Panc1 (cell line): ENCODE measurements around the gene OR4E2. TPM values are rescaled to one million over a fixed set of nuclear protein-coding genes. Genes with fewer than 3 reads are reported as not detected.

ENCODE experiments used
- ATAC-seq: fragments of 200-7000 bp; cut with Tn5 transposase; 2 replicates; pipeline ENCODE4 v1.9.1; 2020; ENCODE audit warnings: mild to moderate bottlenecking, moderate library complexity
- BruUV-seq: library from RNA; stranded (reverse); fragments of 400-500 nt; replicated peaks from 2 replicates; lab custom pipeline; 2021; lab: Mats Ljungman, UMichigan
- CTCF ChIA-PET: fragments of 300-600 bp; sonication (Branson Sonifier 250); formaldehyde crosslinking; loops from one replicate; lab custom pipeline; 2022; ENCODE audit warnings: antibody characterized with exemption; lab: Charles Lee
- POLR2A ChIA-PET: fragments of 300-600 bp; sonication (Branson Sonifier 250); formaldehyde crosslinking; loops from one replicate; lab custom pipeline; 2022; ENCODE audit warnings: antibody characterized with exemption; lab: Charles Lee
- DNase-seq: peaks from one replicate; pipeline ENCODE4 v3.0.0-alpha.2; 2010; ENCODE audit warnings: low read depth, low spot score
- H3K27ac ChIP-seq: 2 replicates; pipeline ENCODE4 v1.5.1; 2011; ENCODE audit warnings: mild to moderate bottlenecking, low read length, inconsistent platforms
- H3K27me3 ChIP-seq: fragments of 200-500 bp; sonication (Bioruptor generic); 2 replicates; pipeline ENCODE4 v1.6.0; 2014; ENCODE audit warnings: low read length, inconsistent platforms; ENCODE audit not compliant: control insufficient read depth, insufficient read depth
- H3K36me3 ChIP-seq: fragments of 200-500 bp; sonication (Bioruptor generic); 2 replicates; pipeline ENCODE4 v1.5.1; 2014; ENCODE audit warnings: inconsistent platforms, mild to moderate bottlenecking, low read length, moderate library complexity; ENCODE audit not compliant: control insufficient read depth, insufficient read depth
- H3K4me1 ChIP-seq: 2 replicates; pipeline ENCODE4 v1.5.1; 2011; ENCODE audit warnings: inconsistent platforms, mild to moderate bottlenecking, low read length, moderate library complexity; ENCODE audit not compliant: control insufficient read depth, insufficient read depth
- H3K4me3 ChIP-seq, 2 experiments: 2 replicates each; pipeline ENCODE4 v1.5.1; 2011 to 2012; ENCODE audit warnings: low read depth in 2 of 2, low read length in 2 of 2, mild to moderate bottlenecking in 2 of 2, inconsistent platforms in 1 of 2, moderate library complexity in 1 of 2
- H3K9me3 ChIP-seq: fragments of 200-500 bp; sonication (Bioruptor generic); 2 replicates; pipeline ENCODE4 v1.5.1; 2014; ENCODE audit warnings: low read depth, mild to moderate bottlenecking, inconsistent platforms, low read length, moderate library complexity; ENCODE audit not compliant: control insufficient read depth, insufficient read depth
- POLR2AphosphoS5 ChIP-seq: IDR thresholded peaks from 2 replicates; pipeline ENCODE4 v1.6.1; 2012; ENCODE audit warnings: mild to moderate bottlenecking, low read depth, low read length, moderate library complexity
- SIN3A ChIP-seq: IDR thresholded peaks from 2 replicates; pipeline ENCODE4 v1.6.1; 2012; ENCODE audit warnings: low read depth, mild to moderate bottlenecking, low read length, moderate library complexity, borderline replicate concordance; ENCODE audit not compliant: insufficient read depth
- TCF7L2 ChIP-seq: IDR thresholded peaks from 2 replicates; pipeline ENCODE4 v1.6.1; 2011; ENCODE audit warnings: mild to moderate bottlenecking, low read depth, low read length, inconsistent platforms
- in situ Hi-C: cut with HindIII; loops from 2 replicates; pipeline ENCODE4 v1.10.0; 2016; ENCODE audit warnings: low sequenced_read_pairs, low pct_unique_long_range_greater_than_20kb
- intact Hi-C: fragments of 100-400 bp; cut with micrococcal nuclease; formaldehyde crosslinking; loops from one replicate; pipeline ENCODE4 v1.10.0; 2022; ENCODE audit not compliant: unreplicated experiment
- total RNA-seq: library from RNA; stranded (reverse); gene quantifications from one replicate; pipeline ENCODE4 v1.2.1, GENCODE V29; 2021; ENCODE audit not compliant: unreplicated experiment
- TF ChIP-seq, protein P1 (sequence below), 2 experiments: IDR thresholded peaks; 2 replicates each; pipeline ENCODE4 v1.6.1; 2011 to 2012; ENCODE audit warnings: low read depth in 2 of 2, control low read depth in 1 of 2, low read length in 1 of 2, mild to moderate bottlenecking in 1 of 2, moderate library complexity in 1 of 2; ENCODE audit not compliant: insufficient read depth in 1 of 2
- TF ChIP-seq, protein P2 (sequence below): fragments of 450-650 bp; IDR thresholded peaks from 2 replicates; pipeline ENCODE4 v1.5.1; 2017; ENCODE audit warnings: mild to moderate bottlenecking

OR4E2 gene
- total RNA-seq, 1 experiment from 2014 or later, result not detected

DNA sequence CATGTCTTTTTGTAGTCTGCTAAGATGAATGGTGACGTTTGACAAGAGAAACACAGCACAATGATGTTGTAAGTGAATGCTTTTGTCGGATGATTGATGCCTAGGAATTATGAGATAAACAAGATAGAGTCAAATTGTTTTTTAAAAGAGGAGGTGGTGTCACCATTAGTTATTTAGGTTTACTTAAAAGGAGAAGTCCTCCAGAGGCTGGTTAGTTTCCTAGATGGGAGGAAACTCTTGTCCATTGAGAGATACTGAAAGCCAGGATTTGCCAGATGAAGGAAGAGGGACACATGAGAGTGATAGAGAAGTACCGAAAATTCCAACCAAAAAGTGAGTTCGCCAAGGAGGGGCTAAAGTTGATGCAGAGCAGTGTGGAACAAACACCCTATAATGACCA lies 18.8 kb upstream of the OR4E2 start, which contains the start of gene OR10G2:
TSS of gene OR10G2 (minus strand) at position 101 of the 400 bp plus-strand sequence. CDS start at position 3, 98 bp downstream.
- no peak for TF ChIP-seq SIN3A
- TF ChIP-seq, protein P1, sequence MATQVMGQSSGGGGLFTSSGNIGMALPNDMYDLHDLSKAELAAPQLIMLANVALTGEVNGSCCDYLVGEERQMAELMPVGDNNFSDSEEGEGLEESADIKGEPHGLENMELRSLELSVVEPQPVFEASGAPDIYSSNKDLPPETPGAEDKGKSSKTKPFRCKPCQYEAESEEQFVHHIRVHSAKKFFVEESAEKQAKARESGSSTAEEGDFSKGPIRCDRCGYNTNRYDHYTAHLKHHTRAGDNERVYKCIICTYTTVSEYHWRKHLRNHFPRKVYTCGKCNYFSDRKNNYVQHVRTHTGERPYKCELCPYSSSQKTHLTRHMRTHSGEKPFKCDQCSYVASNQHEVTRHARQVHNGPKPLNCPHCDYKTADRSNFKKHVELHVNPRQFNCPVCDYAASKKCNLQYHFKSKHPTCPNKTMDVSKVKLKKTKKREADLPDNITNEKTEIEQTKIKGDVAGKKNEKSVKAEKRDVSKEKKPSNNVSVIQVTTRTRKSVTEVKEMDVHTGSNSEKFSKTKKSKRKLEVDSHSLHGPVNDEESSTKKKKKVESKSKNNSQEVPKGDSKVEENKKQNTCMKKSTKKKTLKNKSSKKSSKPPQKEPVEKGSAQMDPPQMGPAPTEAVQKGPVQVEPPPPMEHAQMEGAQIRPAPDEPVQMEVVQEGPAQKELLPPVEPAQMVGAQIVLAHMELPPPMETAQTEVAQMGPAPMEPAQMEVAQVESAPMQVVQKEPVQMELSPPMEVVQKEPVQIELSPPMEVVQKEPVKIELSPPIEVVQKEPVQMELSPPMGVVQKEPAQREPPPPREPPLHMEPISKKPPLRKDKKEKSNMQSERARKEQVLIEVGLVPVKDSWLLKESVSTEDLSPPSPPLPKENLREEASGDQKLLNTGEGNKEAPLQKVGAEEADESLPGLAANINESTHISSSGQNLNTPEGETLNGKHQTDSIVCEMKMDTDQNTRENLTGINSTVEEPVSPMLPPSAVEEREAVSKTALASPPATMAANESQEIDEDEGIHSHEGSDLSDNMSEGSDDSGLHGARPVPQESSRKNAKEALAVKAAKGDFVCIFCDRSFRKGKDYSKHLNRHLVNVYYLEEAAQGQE (IDR thresholded peaks at IDR 0.05; ENCODE audit: insufficient read depth in 1 of 2, low read depth in 2 of 2, low read length in 1 of 2), result no peak
- TF ChIP-seq, protein P2, sequence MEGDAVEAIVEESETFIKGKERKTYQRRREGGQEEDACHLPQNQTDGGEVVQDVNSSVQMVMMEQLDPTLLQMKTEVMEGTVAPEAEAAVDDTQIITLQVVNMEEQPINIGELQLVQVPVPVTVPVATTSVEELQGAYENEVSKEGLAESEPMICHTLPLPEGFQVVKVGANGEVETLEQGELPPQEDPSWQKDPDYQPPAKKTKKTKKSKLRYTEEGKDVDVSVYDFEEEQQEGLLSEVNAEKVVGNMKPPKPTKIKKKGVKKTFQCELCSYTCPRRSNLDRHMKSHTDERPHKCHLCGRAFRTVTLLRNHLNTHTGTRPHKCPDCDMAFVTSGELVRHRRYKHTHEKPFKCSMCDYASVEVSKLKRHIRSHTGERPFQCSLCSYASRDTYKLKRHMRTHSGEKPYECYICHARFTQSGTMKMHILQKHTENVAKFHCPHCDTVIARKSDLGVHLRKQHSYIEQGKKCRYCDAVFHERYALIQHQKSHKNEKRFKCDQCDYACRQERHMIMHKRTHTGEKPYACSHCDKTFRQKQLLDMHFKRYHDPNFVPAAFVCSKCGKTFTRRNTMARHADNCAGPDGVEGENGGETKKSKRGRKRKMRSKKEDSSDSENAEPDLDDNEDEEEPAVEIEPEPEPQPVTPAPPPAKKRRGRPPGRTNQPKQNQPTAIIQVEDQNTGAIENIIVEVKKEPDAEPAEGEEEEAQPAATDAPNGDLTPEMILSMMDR, result no peak
- TF ChIP-seq TCF7L2, result no peak
- Histone ChIP-seq H3K4me1 (no peaks in the 10 kb centered on the region), H3K9me3 (no peaks in the 10 kb centered on the region), H3K27me3 (no peaks in the 10 kb centered on the region), H3K4me3 (no peak within 1 kb of the TSS), H3K27ac (no peak within 1 kb of the TSS), H3K36me3 (no peaks in the 10 kb centered on the region)
- POLR2A ChIA-PET, result no interaction called here
- BruUV-seq, result no TSS peak
- CTCF ChIA-PET, result no interaction called here
- in situ Hi-C loops, result no loop called here
- no peak for ATAC-seq
- intact Hi-C loops, result no loop called here
- DNase-seq, result no peak

DNA sequence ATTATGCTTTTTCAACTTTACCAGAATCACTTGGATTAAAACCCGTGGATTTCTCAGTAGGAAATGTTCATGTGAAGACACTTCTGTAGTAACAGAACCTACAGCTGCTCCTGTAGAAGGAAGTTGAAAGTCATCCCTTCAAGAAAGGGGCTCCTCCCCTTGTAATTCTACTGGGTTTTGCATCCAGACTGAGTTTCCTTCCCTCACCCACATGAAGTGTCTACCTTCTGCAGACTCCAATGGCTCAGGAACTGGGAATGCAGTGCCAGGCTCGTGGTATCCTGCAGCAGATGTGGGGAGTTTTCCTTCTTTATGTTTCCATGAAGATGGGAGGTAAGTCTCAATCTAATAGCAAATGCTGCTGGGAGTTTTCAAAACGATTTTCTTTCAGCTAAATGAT lies 11.0 kb upstream of the OR4E2 start:
- CTCF ChIA-PET, result no interaction called here
- TF ChIP-seq POLR2AphosphoS5 (no peak), TCF7L2 (no peak), SIN3A (no peak)
- TF ChIP-seq, protein P2, result no peak
- TF ChIP-seq, protein P1 (IDR thresholded peaks at IDR 0.05; ENCODE audit: insufficient read depth in 1 of 2, low read depth in 2 of 2, low read length in 1 of 2), result no peak

More for the DNA sequence above, 11.0 kb upstream of the OR4E2 start:
- intact Hi-C loops (no loop called here), in situ Hi-C loops (no loop called here)
- no peak overlapping the region for H3K4me3 ChIP-seq
- no peak for DNase-seq
- no peaks in the 10 kb centered on the region for H3K36me3 ChIP-seq
- H3K9me3 ChIP-seq, result no peaks in the 10 kb centered on the region
- no TSS peak for BruUV-seq
- ATAC-seq, result no peak
- H3K27me3 ChIP-seq, result no peaks in the 10 kb centered on the region
- H3K27ac ChIP-seq, result no peak overlapping the region
- no peaks in the 10 kb centered on the region for H3K4me1 ChIP-seq
- POLR2A ChIA-PET, result no interaction called here
